Measurements from ENCODE around the gene CAV1. TPM values are rescaled to one million over a fixed set of nuclear protein-coding genes. Genes with fewer than 3 reads are reported as not detected.
A peak's percentile ranks its signal among the peaks of the same experiment; 100 is the strongest.

Gene CAV1
- total RNA-seq, 1 donor from 2014 or later: 531 TPM

GRCh38 chr7:116500078-116500853 lies 24.6 kb upstream of the CAV1 start:
- intact Hi-C loops (cut with DNase I): no loop called here
- H3K36me3 ChIP-seq: no peaks in the 10 kb centered on the region
- peaks cover 9% of the 10 kb centered on the region for H3K27me3 ChIP-seq (ENCODE audit: low read depth)
- ATAC-seq: peak; percentile 71 to 73
- H3K27ac ChIP-seq: peak overlapping the region; percentile 95
- no peak for TF ChIP-seq CTCF (IDR thresholded peaks at IDR 0.05)
- H3K4me3 ChIP-seq: peak overlapping the region; percentile 81
- no peaks in the 10 kb centered on the region for H3K9me3 ChIP-seq
- peak; percentile 61 for DNase-seq
- H3K4me1 ChIP-seq: peaks cover 35% of the 10 kb centered on the region

GRCh38 chr7:116501425-116502167 lies 23.2 kb upstream of the CAV1 start:
- TF ChIP-seq CTCF (IDR thresholded peaks at IDR 0.05): no peak
- peak overlapping the region; percentile 95 for H3K27ac ChIP-seq
- intact Hi-C loops (cut with DNase I): no loop called here

GRCh38 chr7:116502201-116503096 lies 22.4 kb upstream of the CAV1 start:
- ATAC-seq (no peak), DNase-seq (no peak)
- Histone ChIP-seq H3K9me3 (no peaks in the 10 kb centered on the region), H3K27ac (peak overlapping the region; percentile 95), H3K27me3 (ENCODE audit: low read depth) (peaks cover 9% of the 10 kb centered on the region), H3K4me3 (peak overlapping the region; percentile 81), H3K36me3 (peaks cover 18% of the 10 kb centered on the region), H3K4me1 (peaks cover 42% of the 10 kb centered on the region)
- intact Hi-C loops (cut with DNase I): no loop called here
- no peak for TF ChIP-seq CTCF (IDR thresholded peaks at IDR 0.05)

More at GRCh38 chr7:116501425-116502167, 23.2 kb upstream of the CAV1 start:
- Histone ChIP-seq H3K4me1 (peaks cover 42% of the 10 kb centered on the region), H3K27me3 (ENCODE audit: low read depth) (peaks cover 9% of the 10 kb centered on the region), H3K9me3 (no peaks in the 10 kb centered on the region), H3K36me3 (peaks cover 9% of the 10 kb centered on the region), H3K4me3 (peak overlapping the region; percentile 81)
- ATAC-seq (no peak), DNase-seq (no peak)

- H3K36me3 ChIP-seq: peaks cover 23% of the 10 kb centered on the region
- no peak overlapping the region for H3K4me3 ChIP-seq
- TF ChIP-seq CTCF (IDR thresholded peaks at IDR 0.05): no peak
- no peak overlapping the region for H3K27ac ChIP-seq
- intact Hi-C loops (cut with DNase I): no loop called here
- peaks cover 42% of the 10 kb centered on the region for H3K4me1 ChIP-seq
- no peak for ATAC-seq
- no peaks in the 10 kb centered on the region for H3K9me3 ChIP-seq
- peaks cover 9% of the 10 kb centered on the region for H3K27me3 ChIP-seq (ENCODE audit: low read depth)
- DNase-seq: no peak
These were observed 21.0 kb upstream of the CAV1 start for GRCh38 chr7:116503835-116504234.

GRCh38 chr7:116505278-116505677 lies 19.6 kb upstream of the CAV1 start:
- TF ChIP-seq CTCF (IDR thresholded peaks at IDR 0.05): no peak
- H3K9me3 ChIP-seq: no peaks in the 10 kb centered on the region
- no peak for DNase-seq
- peaks cover 5% of the 10 kb centered on the region for H3K27me3 ChIP-seq (ENCODE audit: low read depth)
- H3K27ac ChIP-seq: no peak overlapping the region
- intact Hi-C loops (cut with DNase I): no loop called here
- no peak for ATAC-seq
- peaks cover 23% of the 10 kb centered on the region for H3K36me3 ChIP-seq
- H3K4me1 ChIP-seq: peaks cover 32% of the 10 kb centered on the region
- no peak overlapping the region for H3K4me3 ChIP-seq
